ENCODE results near the gene REPIN1.

GRCh38 chr7:150369748-150370501, 1.3 kb downstream of the REPIN1 start:
- TF ChIP-seq CTCF (IDR thresholded peaks at IDR 0.05) (no peak), ZFX (IDR thresholded peaks at IDR 0.05; ENCODE audit: borderline replicate concordance) (no peak)

Data from 22Rv1 (cell line).